OCI-LY3 (cell line): Measurements from ENCODE around the gene KREMEN1.

Experiments
- H2AFZ ChIP-seq: fragments of 200-600, 300-600 bp; shearing (Covaris generic); 2 replicates; pipeline ENCODE4 v1.6.0; 2014; ENCODE audit warnings: antibody characterized with exemption, low read depth, low read length
- H3K27ac ChIP-seq: fragments of 200-600, 300-600 bp; sonication (generic); 2 replicates; pipeline ENCODE4 v1.5.1; 2014; ENCODE audit warnings: mild to moderate bottlenecking, low read length, moderate library complexity, mixed read lengths
- H3K27me3 ChIP-seq: fragments of 200-600, 300-600 bp; sonication (generic); 2 replicates; pipeline ENCODE4 v1.6.1; 2014; ENCODE audit warnings: low read depth, low read length, mixed read lengths
- H3K36me3 ChIP-seq: fragments of 200-600, 300-600 bp; sonication (generic); replicated peaks from 2 replicates; pipeline ENCODE3; 2014; ENCODE audit warnings: low read depth, low read length, mixed read lengths
- H3K4me1 ChIP-seq: fragments of 300-600, 200-600 bp; sonication (generic); 2 replicates; pipeline ENCODE4 v1.6.1; 2014; ENCODE audit warnings: low read length, mixed read lengths
- H3K4me2 ChIP-seq: fragments of 200-600, 300-600 bp; sonication (generic); 2 replicates; pipeline ENCODE4 v1.6.1; 2014; ENCODE audit warnings: low read length, mixed read lengths
- H3K4me3 ChIP-seq: fragments of 300-600, 200-600 bp; sonication (generic); 2 replicates; pipeline ENCODE4 v1.5.1; 2014; ENCODE audit warnings: antibody characterized with exemption, mild to moderate bottlenecking, low read length, moderate library complexity
- H3K79me2 ChIP-seq: fragments of 300-600, 200-600 bp; shearing (Covaris generic); 2 replicates; pipeline ENCODE4 v1.6.1; 2014; ENCODE audit warnings: mild to moderate bottlenecking, low read length, mixed read lengths
- H3K9ac ChIP-seq: fragments of 300-600, 200-600 bp; shearing (Covaris generic); 2 replicates; pipeline ENCODE4 v1.6.0; 2014; ENCODE audit warnings: mild to moderate bottlenecking, low read length, moderate library complexity
- H3K9me3 ChIP-seq: fragments of 200-600, 300-600 bp; shearing (Covaris generic); 2 replicates; pipeline ENCODE4 v1.6.1; 2014; ENCODE audit warnings: low read length, mixed read lengths; ENCODE audit not compliant: insufficient read depth
- H4K20me1 ChIP-seq: fragments of 200-600, 300-600 bp; sonication (generic); 2 replicates; pipeline ENCODE4 v1.6.1; 2016; ENCODE audit warnings: low read length, mixed read lengths; ENCODE audit not compliant: insufficient read depth
- EZH2phosphoT487 ChIP-seq: fragments of 200-600 bp; shearing (Covaris generic); IDR thresholded peaks from 2 replicates; pipeline ENCODE4 v1.6.1; 2018; ENCODE audit warnings: antibody characterized with exemption, mixed run types, low read depth
- TF ChIP-seq, protein P1 (sequence below): fragments of 200-600, 300-600 bp; sonication (generic); IDR thresholded peaks from 2 replicates; pipeline ENCODE4 v1.5.1; 2014; ENCODE audit warnings: antibody characterized with exemption, low read length, low read depth

The KREMEN1 gene

DNA sequence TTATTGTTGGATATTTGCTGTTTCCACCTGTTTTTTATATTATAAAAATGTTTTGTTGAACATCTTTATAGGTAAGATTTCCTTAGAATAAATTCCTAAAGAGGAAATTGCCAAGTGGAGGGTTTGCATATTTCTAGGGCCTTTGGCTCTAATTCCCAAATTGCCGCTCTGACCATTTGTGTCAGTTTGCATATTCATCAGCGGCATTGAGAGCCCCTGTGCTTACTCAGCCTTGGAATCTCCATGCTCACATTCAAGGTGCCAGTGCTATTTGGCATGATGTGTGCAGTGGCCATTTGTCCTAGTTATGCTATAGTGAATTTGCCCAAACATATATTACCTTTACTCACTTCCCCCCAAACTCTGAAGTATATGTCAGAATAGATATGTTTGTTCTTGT, 25.5 kb downstream of the KREMEN1 start:
- TF ChIP-seq, protein P1, sequence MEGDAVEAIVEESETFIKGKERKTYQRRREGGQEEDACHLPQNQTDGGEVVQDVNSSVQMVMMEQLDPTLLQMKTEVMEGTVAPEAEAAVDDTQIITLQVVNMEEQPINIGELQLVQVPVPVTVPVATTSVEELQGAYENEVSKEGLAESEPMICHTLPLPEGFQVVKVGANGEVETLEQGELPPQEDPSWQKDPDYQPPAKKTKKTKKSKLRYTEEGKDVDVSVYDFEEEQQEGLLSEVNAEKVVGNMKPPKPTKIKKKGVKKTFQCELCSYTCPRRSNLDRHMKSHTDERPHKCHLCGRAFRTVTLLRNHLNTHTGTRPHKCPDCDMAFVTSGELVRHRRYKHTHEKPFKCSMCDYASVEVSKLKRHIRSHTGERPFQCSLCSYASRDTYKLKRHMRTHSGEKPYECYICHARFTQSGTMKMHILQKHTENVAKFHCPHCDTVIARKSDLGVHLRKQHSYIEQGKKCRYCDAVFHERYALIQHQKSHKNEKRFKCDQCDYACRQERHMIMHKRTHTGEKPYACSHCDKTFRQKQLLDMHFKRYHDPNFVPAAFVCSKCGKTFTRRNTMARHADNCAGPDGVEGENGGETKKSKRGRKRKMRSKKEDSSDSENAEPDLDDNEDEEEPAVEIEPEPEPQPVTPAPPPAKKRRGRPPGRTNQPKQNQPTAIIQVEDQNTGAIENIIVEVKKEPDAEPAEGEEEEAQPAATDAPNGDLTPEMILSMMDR, result no peak
- TF ChIP-seq EZH2phosphoT487, result no peak
- H3K27me3 ChIP-seq, result peaks cover 10% of the 10 kb centered on the region
- H3K4me3 ChIP-seq, result no peak overlapping the region
- no peaks in the 10 kb centered on the region for H3K9me3 ChIP-seq
- no peak overlapping the region for H3K27ac ChIP-seq
- H4K20me1 ChIP-seq, result no peaks in the 10 kb centered on the region
- no peak overlapping the region for H2AFZ ChIP-seq
- no peaks in the 10 kb centered on the region for H3K4me1 ChIP-seq
- no peak overlapping the region for H3K9ac ChIP-seq
- no peak overlapping the region for H3K4me2 ChIP-seq
- no peaks in the 10 kb centered on the region for H3K36me3 ChIP-seq
- no peaks in the 10 kb centered on the region for H3K79me2 ChIP-seq

DNA sequence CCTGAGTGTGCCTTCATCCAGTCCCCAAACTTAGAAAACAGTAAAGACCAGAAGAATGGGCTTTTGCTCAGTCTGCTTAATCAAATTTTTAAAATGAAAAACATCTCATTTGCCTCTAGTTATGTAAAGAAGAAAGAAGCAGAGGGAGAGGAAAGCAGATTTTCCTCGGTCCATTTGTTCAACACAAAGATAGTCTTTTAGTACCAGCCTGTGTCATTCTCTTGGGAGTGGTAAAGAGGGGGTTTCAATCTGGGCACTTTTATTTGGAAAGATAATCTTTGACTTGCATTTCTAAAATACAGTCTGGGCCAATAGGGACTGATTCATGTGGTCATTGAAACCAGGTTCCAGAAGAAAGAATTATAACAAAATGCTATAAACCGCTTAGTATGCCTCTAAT, 29.5 kb downstream of the KREMEN1 start:
- Histone ChIP-seq H4K20me1 (no peaks in the 10 kb centered on the region), H3K27me3 (peaks cover 16% of the 10 kb centered on the region), H3K4me1 (no peaks in the 10 kb centered on the region), H3K79me2 (no peaks in the 10 kb centered on the region), H3K9ac (no peak overlapping the region), H2AFZ (no peak overlapping the region), H3K9me3 (no peaks in the 10 kb centered on the region), H3K36me3 (no peaks in the 10 kb centered on the region), H3K27ac (no peak overlapping the region), H3K4me3 (no peak overlapping the region), H3K4me2 (no peak overlapping the region)
- TF ChIP-seq, protein P1, result no peak
- no peak for TF ChIP-seq EZH2phosphoT487

DNA sequence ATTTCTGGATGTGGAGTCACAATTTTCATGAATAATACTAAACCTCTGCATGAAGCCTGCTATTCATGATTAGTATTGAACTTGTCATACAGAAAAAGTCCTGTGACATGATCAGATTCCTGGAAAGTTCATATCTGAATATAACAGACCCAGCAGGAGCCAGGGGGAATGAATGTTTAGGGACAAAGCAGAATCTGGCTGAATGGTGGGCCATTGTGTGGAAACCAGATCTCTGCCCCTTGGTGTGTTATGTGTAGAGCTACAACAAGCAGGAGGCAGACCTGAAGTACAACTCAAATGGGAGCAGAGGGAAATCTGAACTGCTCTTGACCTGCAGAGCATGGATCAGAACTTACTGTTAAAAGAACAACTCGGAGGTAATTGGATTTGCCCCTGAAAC, 30.3 kb downstream of the KREMEN1 start:
- Histone ChIP-seq H3K9me3 (no peaks in the 10 kb centered on the region), H3K4me2 (no peak overlapping the region), H4K20me1 (no peaks in the 10 kb centered on the region), H3K79me2 (no peaks in the 10 kb centered on the region), H3K4me1 (no peaks in the 10 kb centered on the region), H2AFZ (no peak overlapping the region), H3K4me3 (no peak overlapping the region), H3K36me3 (no peaks in the 10 kb centered on the region), H3K9ac (no peak overlapping the region), H3K27ac (no peak overlapping the region), H3K27me3 (peaks cover 20% of the 10 kb centered on the region)
- TF ChIP-seq, protein P1, result no peak
- TF ChIP-seq EZH2phosphoT487, result no peak

DNA sequence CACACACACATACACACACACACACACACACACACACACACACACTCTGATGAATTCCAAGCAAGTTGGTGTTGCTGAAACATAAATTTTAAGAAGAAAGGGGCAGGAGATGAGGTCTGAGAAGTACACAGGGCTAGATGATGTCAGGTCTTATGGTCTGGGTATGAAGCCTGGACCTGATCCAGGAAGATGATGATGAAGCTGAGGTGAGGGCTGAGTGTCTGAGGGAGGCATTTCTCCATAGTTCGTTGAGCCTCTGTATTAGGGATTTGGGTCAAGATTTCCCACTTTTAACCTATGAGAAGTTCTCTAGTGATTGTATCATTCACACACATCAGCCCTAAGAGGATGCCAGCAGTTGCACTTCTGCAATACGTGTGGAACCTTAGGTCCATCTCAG, 32.6 kb downstream of the KREMEN1 start:
- peaks cover 29% of the 10 kb centered on the region for H3K27me3 ChIP-seq
- no peaks in the 10 kb centered on the region for H3K79me2 ChIP-seq
- H3K4me1 ChIP-seq, result no peaks in the 10 kb centered on the region
- H3K4me3 ChIP-seq, result no peak overlapping the region
- no peaks in the 10 kb centered on the region for H3K36me3 ChIP-seq
- no peak overlapping the region for H2AFZ ChIP-seq
- no peak overlapping the region for H3K27ac ChIP-seq
- H3K9ac ChIP-seq, result no peak overlapping the region
- H3K4me2 ChIP-seq, result no peak overlapping the region
- H3K9me3 ChIP-seq, result no peaks in the 10 kb centered on the region
- H4K20me1 ChIP-seq, result no peaks in the 10 kb centered on the region
- TF ChIP-seq, protein P1, result no peak
- no peak for TF ChIP-seq EZH2phosphoT487
